Suprapubic skin (tissue), 3 donors: ENCODE data around the gene TBC1D14.

Source experiments
- CTCF ChIP-seq, 2 donors: fragments of 200-600 bp in 1 of 2; fragments of 450-650 bp in 1 of 2; sonication (generic) in 1 of 2; IDR thresholded peaks; one replicate each; pipeline ENCODE4 v1.5.1; 2016 to 2019; ENCODE audit warnings: antibody characterized with exemption in 2 of 2, mild to moderate bottlenecking in 1 of 2, moderate library complexity in 1 of 2
- POLR2AphosphoS5 ChIP-seq, 3 donors: sonication (generic); formaldehyde crosslinking; IDR thresholded peaks; one replicate each; pipeline ENCODE4 v1.6.1; 2017; ENCODE audit warnings: antibody characterized with exemption in 3 of 3

GRCh38 chr4:7004331-7004730 is 94.7 kb downstream of the TBC1D14 start:
- TF ChIP-seq CTCF (IDR thresholded peaks at IDR 0.05) (no peak), POLR2AphosphoS5 (IDR thresholded peaks at IDR 0.05) (peak in 1 of 3 donors; percentile 28)
